Activated CD4-positive, alpha-beta T cell treated with anti-CD3 and anti-CD28 coated beads for 48 hours (primary cell): ENCODE data around the gene TMEM132C.

Experiments
- DNase-seq: peaks from one replicate; pipeline ENCODE4 v3.0.0-alpha.2; 2020

Gene TMEM132C

DNA sequence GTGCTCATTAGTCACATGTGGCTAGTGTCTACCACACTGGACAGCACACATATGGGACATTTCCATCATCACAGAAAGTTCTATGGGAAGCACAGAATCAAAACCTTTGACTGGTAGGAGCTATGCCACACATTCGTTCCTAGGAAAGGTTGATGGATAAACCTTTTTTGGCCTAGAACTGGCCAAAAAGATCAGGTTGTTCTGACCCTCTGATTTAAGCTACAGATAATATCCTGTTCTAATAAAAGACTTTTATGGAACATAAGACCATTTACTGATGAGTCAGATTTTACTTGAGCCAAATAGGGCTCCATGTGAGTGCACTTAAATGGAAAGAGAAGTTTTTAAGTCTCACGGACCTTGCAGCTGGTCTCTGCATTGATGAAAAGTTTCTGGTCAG is 413.6 kb downstream of the TMEM132C start:
- no peak for DNase-seq

- no peak for DNase-seq
These were observed 415.7 kb downstream of the TMEM132C start for GRCh38 chr12:128682548-128683275.

DNA sequence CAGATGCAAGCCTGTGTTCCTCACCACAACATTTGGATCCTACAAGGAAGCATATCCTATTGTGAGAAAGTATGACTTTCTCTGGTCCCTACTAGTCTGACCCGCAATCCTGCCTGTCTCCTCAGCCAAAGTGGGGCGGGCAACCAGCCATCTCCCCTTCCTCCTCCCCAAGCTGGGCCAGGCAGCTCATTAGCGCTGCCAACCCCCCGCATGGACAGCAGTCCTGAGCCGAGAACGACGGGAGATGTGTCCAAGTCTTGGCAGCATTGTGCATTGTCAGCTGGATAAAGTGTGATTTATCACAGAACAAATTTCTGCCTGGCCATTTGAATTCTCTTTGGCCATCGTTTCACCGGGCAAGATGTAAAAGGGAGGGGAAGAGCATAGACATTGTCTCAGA is 417.4 kb downstream of the TMEM132C start:
- DNase-seq, result no peak

DNA sequence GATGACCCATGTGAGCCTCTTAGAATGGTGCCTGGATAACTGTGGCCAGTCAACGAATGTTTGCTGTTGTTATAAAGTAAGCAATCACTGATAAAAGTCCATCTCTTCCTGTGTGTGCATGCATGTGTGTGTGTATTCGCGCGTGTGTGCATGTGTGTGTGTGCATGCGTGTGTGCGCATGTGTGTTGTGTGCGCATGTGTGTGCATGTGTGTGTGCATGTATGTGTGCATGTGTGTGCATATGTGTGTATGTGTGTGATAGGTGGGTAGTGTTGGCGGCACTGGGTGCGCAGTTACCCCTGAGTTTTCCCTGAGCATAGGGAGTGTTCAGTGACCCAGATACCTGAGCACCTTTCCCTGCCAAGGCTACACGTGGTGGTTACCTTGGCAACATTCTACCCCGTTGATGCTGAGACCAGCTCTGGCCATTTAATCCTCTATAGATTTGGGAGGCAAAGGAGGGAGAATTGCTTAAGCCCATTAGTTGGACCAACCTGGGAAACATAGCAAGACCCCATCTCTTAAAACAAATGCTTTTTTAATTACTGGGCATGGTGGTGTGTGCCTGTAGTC is 419.0 kb downstream of the TMEM132C start:
- no peak for DNase-seq

GRCh38 chr12:128687851-128688250 is 420.9 kb downstream of the TMEM132C start:
- DNase-seq, result no peak

GRCh38 chr12:128690641-128691040 is 423.7 kb downstream of the TMEM132C start:
- DNase-seq, result no peak

- DNase-seq, result no peak
These were observed 426.1 kb downstream of the TMEM132C start for GRCh38 chr12:128693115-128693514.

- DNase-seq, result no peak
These were observed 426.8 kb downstream of the TMEM132C start for GRCh38 chr12:128693771-128694170.

DNA sequence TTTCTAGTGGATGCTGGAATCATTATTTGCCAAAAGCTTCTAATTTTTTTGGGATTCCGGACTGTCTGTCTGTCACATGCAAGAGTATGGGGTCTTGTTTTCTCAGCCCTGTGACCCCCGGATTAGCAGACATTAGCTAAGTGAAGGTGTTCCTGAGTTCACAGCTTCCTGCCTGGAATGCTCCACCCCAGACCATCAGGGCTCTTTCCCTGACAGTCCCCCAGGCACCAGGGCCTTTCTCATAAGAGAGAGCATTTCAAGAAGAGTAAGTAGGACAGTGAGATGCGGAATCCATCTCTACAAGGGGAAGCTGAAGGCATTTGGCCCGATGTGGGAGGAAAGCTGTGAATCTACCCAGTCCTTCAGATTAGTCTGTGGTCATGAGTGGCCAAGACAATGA is 427.5 kb downstream of the TMEM132C start:
- DNase-seq, result no peak

GRCh38 chr12:128695697-128696096 is 428.7 kb downstream of the TMEM132C start:
- DNase-seq, result no peak

DNA sequence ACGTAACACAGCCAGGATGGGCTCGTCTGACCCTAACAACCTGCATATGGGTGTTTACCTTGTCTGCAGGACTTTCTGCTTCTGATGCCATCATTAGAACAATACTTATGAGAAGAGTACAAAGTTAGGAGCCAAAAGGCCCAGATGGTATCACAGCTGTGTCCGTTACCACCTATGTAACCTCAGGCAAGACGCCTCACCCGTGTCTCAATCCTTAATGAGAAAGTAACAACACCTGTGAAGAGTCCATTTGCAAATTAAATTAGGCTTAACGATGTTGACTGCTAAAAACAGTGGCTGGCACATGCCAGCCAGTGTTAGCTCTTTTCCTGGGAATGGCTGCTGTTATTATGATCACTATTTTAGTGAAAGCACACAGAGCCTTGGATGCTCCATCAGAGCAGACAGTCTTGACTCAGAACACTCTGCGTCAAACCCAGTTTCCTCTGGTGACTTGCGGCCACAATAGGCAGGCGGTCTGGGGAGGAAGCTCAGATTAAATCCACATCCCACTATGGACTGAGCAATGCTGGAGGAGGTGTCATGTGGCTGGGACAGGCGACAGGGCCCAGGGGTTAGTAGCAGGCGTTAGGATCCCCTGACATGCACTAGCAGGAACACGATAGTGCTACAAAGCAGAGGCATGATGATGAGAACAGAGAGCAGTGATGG is 431.5 kb downstream of the TMEM132C start:
- DNase-seq, result no peak

DNA sequence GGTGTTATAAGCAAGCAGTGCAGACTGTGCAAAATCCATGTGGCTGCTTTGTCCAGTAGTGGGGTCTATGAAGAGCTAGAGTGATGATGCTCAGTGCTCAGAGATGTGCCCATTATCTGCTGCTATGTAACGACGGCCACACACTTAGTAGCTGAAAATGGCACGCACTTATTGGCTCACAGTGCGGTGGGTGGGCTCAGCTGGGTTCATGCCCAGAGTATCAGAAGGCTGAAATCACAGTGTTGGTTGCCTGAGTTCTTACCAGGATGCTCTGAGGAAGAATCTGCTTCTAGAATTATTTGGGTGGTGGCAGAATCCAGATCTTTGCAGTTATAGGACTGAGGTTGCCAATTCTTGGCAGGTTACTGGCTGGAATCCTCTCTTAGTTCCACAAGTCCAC is 432.1 kb downstream of the TMEM132C start:
- no peak for DNase-seq

DNA sequence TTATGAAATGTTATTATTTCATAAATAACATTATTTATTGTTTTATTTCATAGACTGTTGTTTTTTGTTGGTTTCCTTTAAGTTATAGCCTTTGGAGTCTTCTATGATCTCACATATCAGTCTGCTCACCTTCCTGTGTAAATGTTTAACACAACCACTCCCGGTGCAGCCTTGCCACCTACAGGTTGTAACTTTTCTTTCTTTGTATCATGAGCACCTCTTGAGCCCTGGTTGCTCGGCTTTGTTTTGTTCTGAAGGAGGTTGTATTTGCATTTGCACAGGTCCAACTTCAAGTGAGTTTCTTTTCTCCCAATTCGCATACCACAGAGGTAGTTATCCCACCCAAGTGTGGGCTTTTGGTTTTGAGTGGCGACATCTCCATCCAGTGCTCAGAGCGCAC is 435.4 kb downstream of the TMEM132C start:
- DNase-seq, result no peak

DNA sequence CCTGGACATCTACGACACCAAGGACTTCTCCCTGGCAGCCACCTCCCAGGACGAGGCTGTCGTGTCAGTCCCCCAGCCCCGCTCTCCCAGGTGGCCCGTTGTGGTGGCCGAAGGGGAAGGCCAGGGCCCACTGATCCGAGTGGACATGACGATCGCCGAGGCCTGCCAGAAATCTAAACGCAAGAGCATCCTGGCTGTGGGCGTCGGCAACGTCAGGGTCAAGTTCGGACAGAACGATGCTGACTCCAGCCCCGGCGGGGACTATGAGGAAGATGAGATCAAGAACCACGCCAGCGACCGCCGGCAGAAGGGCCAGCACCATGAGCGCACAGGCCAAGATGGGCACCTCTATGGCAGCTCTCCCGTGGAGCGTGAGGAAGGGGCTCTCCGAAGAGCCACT is 438.2 kb downstream of the TMEM132C start:
- no peak for DNase-seq

GRCh38 chr12:128707488-128707887 is 440.5 kb downstream of the TMEM132C start:
- DNase-seq, result no peak

- no peak for DNase-seq
These were observed 441.8 kb downstream of the TMEM132C start for GRCh38 chr12:128708789-128709188.

DNA sequence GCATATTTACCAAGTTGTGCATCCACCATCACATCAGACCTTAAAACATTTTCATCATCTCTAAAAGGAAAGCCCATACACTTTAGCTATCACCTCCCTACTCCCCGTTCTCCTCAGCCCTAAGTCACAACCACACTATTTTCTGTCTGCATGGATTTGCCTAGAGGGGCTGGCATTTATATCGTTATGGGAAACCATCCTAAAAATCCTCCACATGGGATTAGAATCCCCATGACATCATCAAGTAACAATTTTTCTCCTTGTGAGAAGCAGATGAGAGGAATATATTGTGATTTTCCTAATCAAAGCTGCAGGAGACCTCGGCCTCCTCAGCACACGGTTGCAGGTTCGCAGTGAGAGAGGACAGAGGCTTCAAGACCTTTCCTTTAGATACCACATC is 442.7 kb downstream of the TMEM132C start:
- DNase-seq, result no peak

DNA sequence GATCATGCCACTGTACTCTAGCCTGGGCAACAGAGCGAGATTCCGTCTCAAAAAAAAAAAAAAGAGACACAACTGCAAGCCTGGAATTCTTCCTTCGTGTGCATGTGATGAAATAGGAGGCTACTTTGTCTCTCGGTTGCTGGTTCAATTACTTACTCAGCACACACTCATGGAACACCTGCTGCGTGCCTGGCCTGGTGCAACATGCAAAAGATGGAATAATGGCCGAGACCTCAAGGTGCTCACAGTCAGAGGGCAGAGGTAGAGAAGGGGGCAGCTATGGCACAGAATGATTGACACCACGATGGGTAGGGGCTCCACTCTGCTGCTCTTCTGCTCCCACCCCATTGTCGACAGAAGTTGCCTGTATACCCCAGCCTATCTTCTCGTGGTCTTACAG is 444.5 kb downstream of the TMEM132C start:
- no peak for DNase-seq

GRCh38 chr12:128712622-128713021 is 445.7 kb downstream of the TMEM132C start:
- no peak for DNase-seq

DNA sequence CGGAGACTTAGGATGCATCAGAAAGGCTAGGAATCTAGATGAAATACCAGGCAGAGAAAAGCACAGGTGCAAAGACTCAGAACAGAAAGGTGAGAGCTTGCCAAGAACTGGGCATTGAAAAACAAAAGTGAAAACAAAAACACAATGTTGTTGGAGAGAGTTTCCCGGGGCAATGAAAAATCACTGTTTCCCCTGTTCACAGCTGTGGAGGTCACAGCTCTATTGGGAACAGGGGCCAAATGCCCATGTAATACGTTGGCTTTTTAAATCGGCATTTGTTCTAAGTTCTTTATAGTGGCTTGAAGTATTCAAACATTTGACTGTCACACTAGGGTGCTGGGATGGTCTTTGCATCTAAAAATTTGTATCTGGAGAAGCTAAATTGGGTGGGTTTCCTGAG is 448.5 kb downstream of the TMEM132C start:
- no peak for DNase-seq

- no peak for DNase-seq
These were observed 457.6 kb downstream of the TMEM132C start for GRCh38 chr12:128724468-128725046.

GRCh38 chr12:128726886-128727285 is 459.9 kb downstream of the TMEM132C start:
- DNase-seq, result no peak

DNA sequence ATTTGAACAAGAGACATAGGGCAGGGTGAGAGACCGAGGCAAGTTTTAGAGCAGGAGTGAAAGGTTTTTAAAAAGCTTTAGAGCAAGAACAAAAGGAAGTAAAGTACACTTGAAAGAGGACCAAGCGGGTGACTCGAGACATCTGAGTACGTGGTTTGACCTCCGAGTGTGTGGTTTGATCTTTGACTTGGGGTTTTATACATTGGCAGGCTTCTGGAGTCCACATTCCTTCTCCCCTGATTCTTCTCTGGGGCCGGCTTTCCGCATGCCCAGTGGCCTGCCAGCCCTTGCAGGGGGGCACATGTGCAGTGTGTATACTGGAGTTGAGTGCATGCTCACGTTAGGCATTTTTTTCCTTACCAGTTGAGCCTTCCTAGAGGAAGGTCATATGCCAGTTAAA is 460.5 kb downstream of the TMEM132C start:
- DNase-seq, result no peak

- no peak for DNase-seq
These were observed 461.0 kb downstream of the TMEM132C start for GRCh38 chr12:128727999-128728398.
